ENCODE data around the gene TCFL5.

DNA sequence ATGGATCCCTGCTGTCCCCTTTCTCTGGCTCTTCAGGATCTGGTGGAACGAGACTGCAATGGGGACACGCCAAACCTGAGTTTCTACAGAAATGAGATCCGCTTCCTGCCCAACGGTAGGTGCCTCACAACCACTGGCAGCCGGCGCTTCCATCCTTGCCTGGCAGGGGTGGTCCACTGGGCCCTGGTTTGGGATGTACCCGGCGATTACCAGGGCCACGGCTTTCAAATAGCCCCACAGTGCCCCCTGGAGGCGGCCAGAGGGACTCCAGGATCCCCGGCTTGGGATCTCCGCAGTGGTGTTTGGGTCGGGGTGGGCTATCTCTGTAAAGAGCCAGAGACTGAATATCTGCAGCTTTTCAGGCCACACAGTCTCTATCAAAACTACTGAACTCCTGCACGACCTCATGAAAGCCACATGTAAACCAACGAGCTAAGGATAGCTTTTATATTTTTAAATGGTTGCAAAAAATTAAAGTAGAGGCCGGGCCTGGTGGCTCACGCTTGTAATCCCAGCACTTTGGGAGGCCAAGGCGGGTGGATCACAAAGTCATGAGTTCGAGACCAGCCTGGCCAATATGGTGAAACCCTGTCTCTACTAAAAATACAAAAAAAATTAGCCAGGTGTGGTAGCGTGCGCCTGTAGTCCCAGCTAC is 53.3 kb downstream of the TCFL5 start:
- TF ChIP-seq, protein P1, sequence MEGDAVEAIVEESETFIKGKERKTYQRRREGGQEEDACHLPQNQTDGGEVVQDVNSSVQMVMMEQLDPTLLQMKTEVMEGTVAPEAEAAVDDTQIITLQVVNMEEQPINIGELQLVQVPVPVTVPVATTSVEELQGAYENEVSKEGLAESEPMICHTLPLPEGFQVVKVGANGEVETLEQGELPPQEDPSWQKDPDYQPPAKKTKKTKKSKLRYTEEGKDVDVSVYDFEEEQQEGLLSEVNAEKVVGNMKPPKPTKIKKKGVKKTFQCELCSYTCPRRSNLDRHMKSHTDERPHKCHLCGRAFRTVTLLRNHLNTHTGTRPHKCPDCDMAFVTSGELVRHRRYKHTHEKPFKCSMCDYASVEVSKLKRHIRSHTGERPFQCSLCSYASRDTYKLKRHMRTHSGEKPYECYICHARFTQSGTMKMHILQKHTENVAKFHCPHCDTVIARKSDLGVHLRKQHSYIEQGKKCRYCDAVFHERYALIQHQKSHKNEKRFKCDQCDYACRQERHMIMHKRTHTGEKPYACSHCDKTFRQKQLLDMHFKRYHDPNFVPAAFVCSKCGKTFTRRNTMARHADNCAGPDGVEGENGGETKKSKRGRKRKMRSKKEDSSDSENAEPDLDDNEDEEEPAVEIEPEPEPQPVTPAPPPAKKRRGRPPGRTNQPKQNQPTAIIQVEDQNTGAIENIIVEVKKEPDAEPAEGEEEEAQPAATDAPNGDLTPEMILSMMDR (IDR thresholded peaks at IDR 0.05 in 2 of 3, conservative IDR thresholded peaks at IDR 0.05 in 1 of 3; ENCODE audit: control insufficient read depth in 2 of 3, extremely low read depth in 1 of 3, insufficient read depth in 1 of 3, low read depth in 3 of 3, low read length in 3 of 3), result peak; percentile 85 to 91 (median 85)
- no peak for TF ChIP-seq TCF12 (IDR thresholded peaks at IDR 0.05; ENCODE audit: low read depth, low read length)
- no peak for TF ChIP-seq CREB1 (IDR thresholded peaks at IDR 0.05; ENCODE audit: low read depth)
- no peak for TF ChIP-seq SIN3A (IDR thresholded peaks at IDR 0.05; ENCODE audit: low read depth, low read length)
- TF ChIP-seq MTA2 (IDR thresholded peaks at IDR 0.05; ENCODE audit: low read depth), result no peak
- no peak for TF ChIP-seq CBX5 (IDR thresholded peaks at IDR 0.05; ENCODE audit: low read depth)
- no peak for TF ChIP-seq EGR1 (IDR thresholded peaks at IDR 0.05; ENCODE audit: borderline replicate concordance in 1 of 2, low read depth in 2 of 2, low read length in 2 of 2)
- no peak for TF ChIP-seq POLR2AphosphoS5 (IDR thresholded peaks at IDR 0.05; ENCODE audit: low read length)
- no peak for TF ChIP-seq ASH2L (IDR thresholded peaks at IDR 0.05; ENCODE audit: borderline replicate concordance, low read depth)
- no peak for TF ChIP-seq POLR2A (IDR thresholded peaks at IDR 0.05; ENCODE audit: low read depth, low read length)
- TF ChIP-seq EZH2 (IDR thresholded peaks at IDR 0.05; ENCODE audit: borderline replicate concordance, control insufficient read depth, low read depth, low read length), result no peak
- TF ChIP-seq ZNF207 (IDR thresholded peaks at IDR 0.05; ENCODE audit: borderline replicate concordance), result no peak
- TF ChIP-seq SRF (IDR thresholded peaks at IDR 0.05; ENCODE audit: low read depth in 2 of 2, low read length in 2 of 2), result no peak
- no peak for TF ChIP-seq ESRRA (IDR thresholded peaks at IDR 0.05; ENCODE audit: low read length)
